ENCODE results near the gene TOP2B. TPM values are rescaled to one million over a fixed set of nuclear protein-coding genes. Genes with fewer than 3 reads are reported as not detected.

The TOP2B gene
- total RNA-seq, 1 experiment from 2014 or later = 88.7 TPM

GRCh38 chr3:25552251-25552650 is 112.5 kb downstream of the TOP2B start:
- ChIA-PET CTCF (interaction anchor here (0.7 to 1.2 kb wide), 2 partner anchors 530 to 554 kb away, joined by 3 read pairs; no protein-coding TSS in a partner anchor), POLR2A (no interaction called here)
- no peak for TF ChIP-seq CTCF (IDR thresholded peaks at IDR 0.05; ENCODE audit: unreplicated experiment)
- intact Hi-C loops (cut with micrococcal nuclease) = no loop called here
- DNase-seq (ENCODE audit: unreplicated experiment) = no peak
- no peak overlapping the region for H3K27ac Mint-ChIP-seq (ENCODE audit: low read depth, unreplicated experiment)
- BruUV-seq (replicated peaks) = no TSS peak
- no peaks in the 10 kb centered on the region for H3K27me3 Mint-ChIP-seq (ENCODE audit: insufficient read depth, unreplicated experiment)
- H3K4me1 Mint-ChIP-seq (ENCODE audit: insufficient read depth, unreplicated experiment) = no peaks in the 10 kb centered on the region
- H3K9me3 Mint-ChIP-seq (ENCODE audit: unreplicated experiment) = no peaks in the 10 kb centered on the region
- H3K36me3 Mint-ChIP-seq (ENCODE audit: insufficient read depth, unreplicated experiment) = no peaks in the 10 kb centered on the region
- H3K4me3 Mint-ChIP-seq (ENCODE audit: unreplicated experiment) = no peak overlapping the region

- CTCF ChIA-PET = interaction anchor here (0.6 to 1.0 kb wide), 4 partner anchors 27 to 532 kb away, joined by 3 to 4 read pairs (median 4); no protein-coding TSS in a partner anchor
Measured at GRCh38 chr3:25548836-25549235, 115.9 kb downstream of the TOP2B start.

GRCh38 chr3:25547943-25548674 is 116.6 kb downstream of the TOP2B start:
- DNase-seq (ENCODE audit: unreplicated experiment) = no peak
- intact Hi-C loops (cut with micrococcal nuclease) = no loop called here
- ChIA-PET CTCF (interaction anchor here (0.6 to 1.0 kb wide), 4 partner anchors 28 to 531 kb away, joined by 3 to 4 read pairs (median 3); no protein-coding TSS in a partner anchor), POLR2A (no interaction called here)
- TF ChIP-seq CTCF (IDR thresholded peaks at IDR 0.05; ENCODE audit: unreplicated experiment) = no peak
- no TSS peak for BruUV-seq (replicated peaks)
- H3K27me3 Mint-ChIP-seq (ENCODE audit: insufficient read depth, unreplicated experiment) = no peaks in the 10 kb centered on the region
- H3K36me3 Mint-ChIP-seq (ENCODE audit: insufficient read depth, unreplicated experiment) = no peaks in the 10 kb centered on the region
- no peak overlapping the region for H3K4me3 Mint-ChIP-seq (ENCODE audit: unreplicated experiment)
- H3K27ac Mint-ChIP-seq (ENCODE audit: low read depth, unreplicated experiment) = no peak overlapping the region
- H3K4me1 Mint-ChIP-seq (ENCODE audit: insufficient read depth, unreplicated experiment) = no peaks in the 10 kb centered on the region
- no peaks in the 10 kb centered on the region for H3K9me3 Mint-ChIP-seq (ENCODE audit: unreplicated experiment)

More at GRCh38 chr3:25548836-25549235, 115.9 kb downstream of the TOP2B start:
- intact Hi-C loops (cut with micrococcal nuclease) = no loop called here
- no peak for TF ChIP-seq CTCF (IDR thresholded peaks at IDR 0.05; ENCODE audit: unreplicated experiment)
- Mint-ChIP-seq H3K9me3 (ENCODE audit: unreplicated experiment) (no peaks in the 10 kb centered on the region), H3K36me3 (ENCODE audit: insufficient read depth, unreplicated experiment) (no peaks in the 10 kb centered on the region), H3K4me3 (ENCODE audit: unreplicated experiment) (no peak overlapping the region), H3K27me3 (ENCODE audit: insufficient read depth, unreplicated experiment) (no peaks in the 10 kb centered on the region), H3K4me1 (ENCODE audit: insufficient read depth, unreplicated experiment) (no peaks in the 10 kb centered on the region), H3K27ac (ENCODE audit: low read depth, unreplicated experiment) (no peak overlapping the region)
- POLR2A ChIA-PET = interaction anchor here (0.6 kb wide), 1 partner anchor 1973 kb away, joined by 3 read pairs; no protein-coding TSS in a partner anchor
- DNase-seq (ENCODE audit: unreplicated experiment) = peak; percentile 42
- BruUV-seq (replicated peaks) = no TSS peak

Small RNA genes lying within 50 kb of the gene (microRNA-seq; reads per million reads assigned to microRNA genes)
- 1.9 reads per million, percentile 13 among the genes with 10 or more reads in this experiment for gene MIR4442

Other genes starting within 250 kb of the TOP2B start
- gene RARB, start 236.6 kb downstream of the TOP2B start, total RNA-seq (2022) = not detected in 2 replicates
- gene NGLY1, start 118.5 kb upstream of the TOP2B start, total RNA-seq (2022) = 36.6 and 45.4 TPM in 2 replicates
- gene OXSM, start 125.2 kb upstream of the TOP2B start, total RNA-seq (2022) = 21.7 and 22.4 TPM in 2 replicates